Fibroblast of mammary gland (primary cell): Measurements from ENCODE around the gene KCNJ6.
A peak's percentile ranks its signal among the peaks of the same experiment; 100 is the strongest.

Experiments used
- DNase-seq: peaks from one replicate; pipeline ENCODE4 v3.0.0-alpha.2; 2010; ENCODE audit warnings: low read depth
- H3K4me3 ChIP-seq: 2 replicates; pipeline ENCODE4 v1.5.1; 2011; ENCODE audit warnings: low read depth, mild to moderate bottlenecking, low read length, moderate library complexity; ENCODE audit not compliant: control insufficient read depth
- TF ChIP-seq, protein P1 (sequence below): conservative IDR thresholded peaks from 2 replicates; pipeline ENCODE4 v1.5.1; 2011; ENCODE audit warnings: low read depth, low read length, inconsistent platforms; ENCODE audit not compliant: control insufficient read depth, insufficient read depth

The KCNJ6 gene

GRCh38 chr21:37877171-37877570 lies 39.1 kb downstream of the KCNJ6 start:
- DNase-seq = peak; percentile 25
- TF ChIP-seq, protein P1, sequence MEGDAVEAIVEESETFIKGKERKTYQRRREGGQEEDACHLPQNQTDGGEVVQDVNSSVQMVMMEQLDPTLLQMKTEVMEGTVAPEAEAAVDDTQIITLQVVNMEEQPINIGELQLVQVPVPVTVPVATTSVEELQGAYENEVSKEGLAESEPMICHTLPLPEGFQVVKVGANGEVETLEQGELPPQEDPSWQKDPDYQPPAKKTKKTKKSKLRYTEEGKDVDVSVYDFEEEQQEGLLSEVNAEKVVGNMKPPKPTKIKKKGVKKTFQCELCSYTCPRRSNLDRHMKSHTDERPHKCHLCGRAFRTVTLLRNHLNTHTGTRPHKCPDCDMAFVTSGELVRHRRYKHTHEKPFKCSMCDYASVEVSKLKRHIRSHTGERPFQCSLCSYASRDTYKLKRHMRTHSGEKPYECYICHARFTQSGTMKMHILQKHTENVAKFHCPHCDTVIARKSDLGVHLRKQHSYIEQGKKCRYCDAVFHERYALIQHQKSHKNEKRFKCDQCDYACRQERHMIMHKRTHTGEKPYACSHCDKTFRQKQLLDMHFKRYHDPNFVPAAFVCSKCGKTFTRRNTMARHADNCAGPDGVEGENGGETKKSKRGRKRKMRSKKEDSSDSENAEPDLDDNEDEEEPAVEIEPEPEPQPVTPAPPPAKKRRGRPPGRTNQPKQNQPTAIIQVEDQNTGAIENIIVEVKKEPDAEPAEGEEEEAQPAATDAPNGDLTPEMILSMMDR = no peak
- H3K4me3 ChIP-seq = no peak overlapping the region

DNA sequence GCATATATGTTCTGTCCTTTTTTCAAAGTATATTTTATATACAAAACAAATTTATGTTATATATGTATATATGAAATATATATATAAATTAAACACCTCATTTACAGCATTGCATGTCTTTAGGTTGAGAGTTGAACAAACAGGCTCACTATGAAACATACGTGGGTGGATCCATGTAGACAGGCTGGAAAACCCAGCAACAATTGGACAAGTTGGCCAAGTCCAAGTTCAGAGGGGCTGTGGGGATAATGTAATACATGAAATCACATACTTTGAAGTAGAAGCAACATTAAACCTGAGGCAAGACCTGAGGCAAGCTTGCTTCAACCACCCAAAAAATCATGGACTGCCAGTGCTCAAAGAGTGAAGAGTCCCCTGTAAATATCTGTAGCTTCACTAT lies 39.7 kb downstream of the KCNJ6 start:
- TF ChIP-seq, protein P1 = no peak
- no peak overlapping the region for H3K4me3 ChIP-seq
- no peak for DNase-seq

DNA sequence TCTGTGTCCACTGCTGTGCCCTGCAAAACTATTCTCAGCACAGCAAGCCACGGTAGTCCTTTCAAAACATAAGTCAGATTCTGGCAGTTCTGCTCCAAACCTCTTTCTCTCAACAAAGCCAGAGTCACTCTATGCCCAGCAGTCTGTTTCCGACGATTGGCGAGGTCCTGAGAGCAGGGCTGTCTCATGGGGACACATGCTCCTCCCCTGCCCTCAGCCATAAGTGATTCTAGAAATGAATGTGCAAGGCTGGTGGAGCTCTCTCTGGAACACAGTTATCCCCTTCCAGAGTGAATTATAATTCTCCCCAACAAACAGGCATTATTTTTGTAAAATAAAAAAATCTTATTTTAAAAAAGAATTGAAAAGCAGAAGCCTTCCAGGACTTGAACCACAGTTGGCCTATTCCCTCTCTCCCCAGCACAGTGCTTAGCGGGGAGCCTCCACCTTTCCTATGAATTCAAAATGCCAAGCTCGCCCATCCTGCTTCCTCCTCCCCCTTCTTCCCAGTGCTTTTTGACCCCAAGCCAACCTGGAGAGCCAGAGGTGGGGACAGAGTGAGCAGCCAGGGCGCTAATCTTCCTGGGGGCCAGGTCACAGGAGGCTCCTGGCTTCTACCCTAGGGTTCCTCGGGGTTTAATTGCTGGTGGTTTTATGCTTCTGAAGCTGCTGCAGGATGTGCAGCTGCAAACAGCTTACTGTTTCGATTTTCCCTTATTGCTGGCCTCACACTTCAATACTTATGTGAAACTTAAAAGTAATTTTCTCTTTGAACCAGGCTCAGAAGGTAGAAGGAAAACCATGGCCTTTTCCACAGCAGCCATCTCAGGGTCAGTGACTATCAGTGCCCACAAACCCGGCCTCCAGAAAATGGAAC lies 41.1 kb downstream of the KCNJ6 start:
- TF ChIP-seq, protein P1 = no peak
- no peak for DNase-seq

DNA sequence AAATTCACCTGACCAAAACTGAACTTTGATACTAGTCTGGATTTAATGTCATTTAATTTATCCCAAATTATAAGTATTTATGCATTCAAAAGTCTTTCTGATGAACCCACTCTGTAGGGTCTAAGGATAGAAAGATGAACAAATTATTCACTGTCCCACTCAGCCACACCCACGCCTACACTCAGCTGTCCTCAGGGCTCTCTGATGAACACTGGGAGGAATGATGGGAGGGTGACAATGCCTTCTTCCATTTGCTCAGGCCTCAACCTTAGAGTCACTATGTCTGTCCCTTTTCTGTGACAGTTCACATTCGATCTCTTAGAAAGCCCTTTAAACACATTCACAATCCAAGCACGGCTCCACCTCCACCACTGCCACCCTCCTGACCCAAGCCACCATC lies 41.8 kb downstream of the KCNJ6 start:
- TF ChIP-seq, protein P1 = no peak
- no peak for DNase-seq
- no peak overlapping the region for H3K4me3 ChIP-seq

More for the DNA sequence above, 41.1 kb downstream of the KCNJ6 start:
- no peak overlapping the region for H3K4me3 ChIP-seq

DNA sequence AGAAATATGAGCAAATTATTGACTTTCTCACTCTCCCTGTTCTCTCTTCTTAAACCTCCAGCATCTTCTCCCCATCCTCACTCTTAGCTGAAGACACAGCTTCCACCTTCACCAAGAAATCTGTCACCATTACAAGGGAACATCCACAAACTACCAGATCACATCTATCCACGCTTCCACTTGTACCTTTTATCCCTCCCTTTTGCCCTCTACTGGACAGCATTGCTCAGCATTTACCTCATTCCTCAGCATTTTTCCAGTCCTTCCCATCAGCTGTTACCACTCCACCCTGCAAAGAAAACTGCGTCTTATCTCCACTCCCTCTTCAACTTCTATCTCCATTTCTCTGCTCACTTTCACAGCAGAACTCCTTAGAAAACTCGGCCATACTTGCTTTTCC lies 42.6 kb downstream of the KCNJ6 start:
- TF ChIP-seq, protein P1 = peak; percentile 14
- DNase-seq = no peak
- no peak overlapping the region for H3K4me3 ChIP-seq

GRCh38 chr21:37871121-37871862 lies 45.0 kb downstream of the KCNJ6 start:
- H3K4me3 ChIP-seq = no peak overlapping the region
- DNase-seq = peak; percentile 86
- TF ChIP-seq, protein P1 = no peak
